Smooth muscle cell (in vitro differentiated cells): Measurements from ENCODE around the gene DSCAM. TPM values are rescaled to one million over a fixed set of nuclear protein-coding genes. Genes with fewer than 3 reads are reported as not detected.

Experiments
- DNase-seq: peaks from one replicate; lab custom pipeline; 2025; ENCODE audit not compliant: unreplicated experiment; lab: John Stamatoyannopoulos, UW
- H2AFZ ChIP-seq: fragments of 200-600 bp; sonication (generic); 2 replicates; pipeline ENCODE4 v1.6.0; 2016; ENCODE audit warnings: antibody characterized with exemption, low read depth, mild to moderate bottlenecking
- H3F3A ChIP-seq: fragments of 200-600 bp; sonication (generic); 2 replicates; pipeline ENCODE4 v1.6.0; 2017; ENCODE audit warnings: antibody characterized with exemption, low read depth
- H3K27ac ChIP-seq: fragments of 200-600 bp; sonication (generic); 2 replicates; pipeline ENCODE4 v1.5.1; 2016; ENCODE audit warnings: low read depth, mild to moderate bottlenecking
- H3K27me3 ChIP-seq: fragments of 200-600 bp; sonication (generic); 2 replicates; pipeline ENCODE4 v1.6.1; 2016; ENCODE audit warnings: low read depth, mild to moderate bottlenecking
- H3K36me3 ChIP-seq: fragments of 200-600 bp; sonication (generic); 2 replicates; pipeline ENCODE4 v1.5.1; 2016; ENCODE audit warnings: low read depth
- H3K4me1 ChIP-seq: fragments of 200-600 bp; sonication (generic); 2 replicates; pipeline ENCODE4 v1.5.1; 2016; ENCODE audit warnings: low read depth
- H3K4me2 ChIP-seq: fragments of 200-600 bp; sonication (generic); 2 replicates; pipeline ENCODE4 v1.6.0; 2016; ENCODE audit warnings: mild to moderate bottlenecking
- H3K4me3 ChIP-seq: fragments of 200-600 bp; sonication (generic); 2 replicates; pipeline ENCODE4 v1.5.1; 2016; ENCODE audit warnings: mild to moderate bottlenecking
- H3K79me2 ChIP-seq: fragments of 200-600 bp; sonication (generic); 2 replicates; pipeline ENCODE4 v1.6.0; 2016; ENCODE audit warnings: low read depth, mild to moderate bottlenecking
- H3K9ac ChIP-seq: fragments of 200-600 bp; sonication (generic); 2 replicates; pipeline ENCODE4 v1.6.0; 2016; ENCODE audit warnings: low read depth
- H3K9me3 ChIP-seq: fragments of 200-600 bp; sonication (generic); replicated peaks from 2 replicates; pipeline ENCODE4 v1.5.1; 2016; ENCODE audit warnings: low read depth
- H4K20me1 ChIP-seq: fragments of 200-600 bp; sonication (generic); 2 replicates; pipeline ENCODE4 v1.6.0; 2016; ENCODE audit warnings: low read depth
- WGBS: methylation state at CpG from one replicate; pipeline ENCODE4 v1.1.7; 2016; ENCODE audit warnings: low lambda C conversion rate; 5-methylcytosine and 5-hydroxymethylcytosine counted together
- polyA plus RNA-seq: library from polyadenylated mRNA; unstranded; fragments of >200 nt; fragmentation: Nextera tagmentation; extraction: Ambion mirVana; gene quantifications from 2 replicates; pipeline ENCODE4 v1.2.1, GENCODE V29; 2016
- total RNA-seq: library from RNA; depleted of rRNA; stranded (reverse); fragments of >200 nt; gene quantifications from 2 replicates; pipeline ENCODE4 v1.2.3, GENCODE V29; 2014
- TF ChIP-seq, protein P1 (sequence below): fragments of 200-600 bp; sonication (generic); IDR thresholded peaks from 2 replicates; pipeline ENCODE4 v1.5.1; 2017; ENCODE audit warnings: borderline replicate concordance, mild to moderate bottlenecking, antibody characterized with exemption; ENCODE audit not compliant: insufficient read depth, poor library complexity, severe bottlenecking

DSCAM gene
- total and polyA plus RNA-seq, 2 experiments from 2014 or later: not detected

DNA sequence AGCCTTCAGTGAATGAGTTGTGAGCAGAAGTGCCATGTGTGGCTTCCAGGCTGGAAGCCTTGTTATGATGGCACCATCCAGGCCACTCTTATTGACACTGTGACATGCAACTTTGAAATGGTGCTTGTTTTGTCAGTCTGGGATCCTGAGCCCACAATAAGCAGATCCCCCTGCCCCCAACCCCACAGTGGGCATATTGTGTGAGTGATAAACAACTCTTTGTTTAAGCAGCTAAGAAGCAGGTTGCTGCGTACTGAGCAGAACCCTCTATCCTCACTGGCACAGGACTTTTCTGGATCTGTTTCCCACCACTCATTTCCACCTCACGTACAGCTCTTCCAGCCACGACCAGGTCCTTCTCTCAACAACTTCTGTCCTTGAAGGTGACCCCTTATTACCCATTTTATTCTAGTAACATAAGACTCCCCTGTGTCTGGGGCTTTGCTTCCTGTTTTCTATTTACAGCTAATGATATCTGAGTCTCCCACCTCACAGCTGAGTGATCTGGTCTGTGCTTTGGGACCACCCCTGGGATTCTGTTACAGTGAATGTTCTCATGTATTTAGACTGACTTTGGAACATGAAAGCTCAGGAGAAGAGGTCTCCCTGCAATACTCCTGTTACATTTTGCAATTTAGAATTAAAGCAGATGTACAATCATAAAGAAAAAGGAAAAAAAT, 604.2 kb downstream of the DSCAM start:
- Histone ChIP-seq H3K9me3 (no peaks in the 10 kb centered on the region), H3K36me3 (no peaks in the 10 kb centered on the region), H3K4me1 (no peaks in the 10 kb centered on the region), H3K4me2 (no peak overlapping the region), H3F3A (no peaks in the 10 kb centered on the region), H3K79me2 (no peaks in the 10 kb centered on the region), H3K27ac (no peak overlapping the region), H3K4me3 (no peak overlapping the region), H3K9ac (no peak overlapping the region), H3K27me3 (no peaks in the 10 kb centered on the region), H4K20me1 (no peaks in the 10 kb centered on the region), H2AFZ (no peak overlapping the region)
- TF ChIP-seq, protein P1, sequence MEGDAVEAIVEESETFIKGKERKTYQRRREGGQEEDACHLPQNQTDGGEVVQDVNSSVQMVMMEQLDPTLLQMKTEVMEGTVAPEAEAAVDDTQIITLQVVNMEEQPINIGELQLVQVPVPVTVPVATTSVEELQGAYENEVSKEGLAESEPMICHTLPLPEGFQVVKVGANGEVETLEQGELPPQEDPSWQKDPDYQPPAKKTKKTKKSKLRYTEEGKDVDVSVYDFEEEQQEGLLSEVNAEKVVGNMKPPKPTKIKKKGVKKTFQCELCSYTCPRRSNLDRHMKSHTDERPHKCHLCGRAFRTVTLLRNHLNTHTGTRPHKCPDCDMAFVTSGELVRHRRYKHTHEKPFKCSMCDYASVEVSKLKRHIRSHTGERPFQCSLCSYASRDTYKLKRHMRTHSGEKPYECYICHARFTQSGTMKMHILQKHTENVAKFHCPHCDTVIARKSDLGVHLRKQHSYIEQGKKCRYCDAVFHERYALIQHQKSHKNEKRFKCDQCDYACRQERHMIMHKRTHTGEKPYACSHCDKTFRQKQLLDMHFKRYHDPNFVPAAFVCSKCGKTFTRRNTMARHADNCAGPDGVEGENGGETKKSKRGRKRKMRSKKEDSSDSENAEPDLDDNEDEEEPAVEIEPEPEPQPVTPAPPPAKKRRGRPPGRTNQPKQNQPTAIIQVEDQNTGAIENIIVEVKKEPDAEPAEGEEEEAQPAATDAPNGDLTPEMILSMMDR: no peak
- 93% methylated on average over 3 of the region's 3 CpGs for WGBS
- no peak for DNase-seq

DNA sequence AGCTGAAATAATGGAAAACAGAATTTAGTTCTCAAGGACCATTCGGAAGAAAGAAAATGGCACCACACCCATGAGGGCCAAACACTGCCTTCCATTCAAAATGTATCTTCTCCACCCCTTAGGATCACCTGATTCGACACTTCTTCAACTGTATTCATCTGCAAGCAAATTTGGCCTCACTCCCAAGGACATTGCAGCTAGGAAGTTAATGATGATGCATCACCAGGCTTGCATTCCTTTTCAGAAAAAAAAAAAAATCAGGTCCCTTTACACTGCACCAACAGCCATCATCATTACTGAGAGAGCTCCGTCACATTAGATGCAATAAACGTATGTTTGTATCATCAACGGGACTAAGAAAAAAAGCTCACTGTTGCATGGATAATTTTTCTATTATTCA, 611.4 kb downstream of the DSCAM start:
- Histone ChIP-seq H3K4me3 (no peak overlapping the region), H2AFZ (no peak overlapping the region), H3K9ac (no peak overlapping the region), H3K9me3 (no peaks in the 10 kb centered on the region), H4K20me1 (no peaks in the 10 kb centered on the region), H3F3A (no peaks in the 10 kb centered on the region), H3K27me3 (no peaks in the 10 kb centered on the region), H3K27ac (no peak overlapping the region), H3K4me1 (no peaks in the 10 kb centered on the region), H3K79me2 (no peaks in the 10 kb centered on the region), H3K4me2 (no peak overlapping the region), H3K36me3 (no peaks in the 10 kb centered on the region)
- no peak for DNase-seq
- 78% methylated on average over 5 of the region's 5 CpGs for WGBS
- TF ChIP-seq, protein P1: no peak

DNA sequence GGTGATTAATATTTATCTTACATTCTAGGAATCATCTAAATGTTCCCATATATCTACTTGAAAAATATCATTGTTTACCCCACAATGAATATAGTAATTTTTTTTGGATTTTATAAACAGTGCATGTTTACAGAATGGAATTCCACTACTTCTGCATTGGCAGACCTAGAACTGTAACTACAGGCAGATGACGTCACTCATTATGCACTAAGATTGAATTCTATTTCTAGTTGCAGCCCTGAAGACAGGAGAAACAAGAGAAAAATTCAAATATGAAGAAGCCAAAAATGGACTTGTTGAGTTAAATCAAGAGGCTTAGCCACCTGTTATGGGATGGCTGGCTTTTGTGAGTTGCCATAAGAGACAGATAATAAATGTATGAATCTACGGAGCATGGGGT, 615.0 kb downstream of the DSCAM start:
- TF ChIP-seq, protein P1: no peak
- Histone ChIP-seq H3K9me3 (no peaks in the 10 kb centered on the region), H3K36me3 (no peaks in the 10 kb centered on the region), H3K4me3 (no peak overlapping the region), H3K9ac (no peak overlapping the region), H2AFZ (no peak overlapping the region), H3K4me1 (no peaks in the 10 kb centered on the region), H4K20me1 (no peaks in the 10 kb centered on the region), H3F3A (no peaks in the 10 kb centered on the region), H3K27me3 (no peaks in the 10 kb centered on the region), H3K79me2 (no peaks in the 10 kb centered on the region), H3K27ac (no peak overlapping the region), H3K4me2 (no peak overlapping the region)
- WGBS: 88% methylated on average over 2 of the region's 2 CpGs
- no peak for DNase-seq

DNA sequence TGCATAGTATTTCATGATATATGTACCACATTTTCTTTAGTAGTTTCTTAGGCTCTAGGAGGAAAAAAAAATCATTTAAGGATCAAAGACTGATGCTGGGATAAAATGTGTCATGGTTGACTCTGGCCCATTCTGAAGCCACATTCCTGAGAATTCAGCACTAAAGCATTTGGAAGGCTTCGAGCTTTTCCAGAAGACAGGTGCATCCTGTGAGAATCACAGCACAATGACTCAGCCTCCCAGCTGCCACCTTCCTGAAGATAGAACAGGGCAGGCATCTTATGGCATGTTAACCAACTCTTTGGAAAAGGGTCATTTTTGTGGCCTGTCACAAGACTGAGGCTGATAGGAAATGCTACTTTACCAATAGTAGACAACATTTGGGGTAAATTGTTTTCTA, 619.9 kb downstream of the DSCAM start:
- H3K4me1 ChIP-seq: no peaks in the 10 kb centered on the region
- no peak overlapping the region for H3K9ac ChIP-seq
- H3K4me2 ChIP-seq: no peak overlapping the region
- no peaks in the 10 kb centered on the region for H4K20me1 ChIP-seq
- TF ChIP-seq, protein P1: no peak
- H3K4me3 ChIP-seq: no peak overlapping the region
- H3K79me2 ChIP-seq: no peaks in the 10 kb centered on the region
- no peaks in the 10 kb centered on the region for H3K9me3 ChIP-seq
- WGBS: 75% methylated on average over 1 of the region's 1 CpG
- no peaks in the 10 kb centered on the region for H3K36me3 ChIP-seq
- no peak for DNase-seq
- no peaks in the 10 kb centered on the region for H3F3A ChIP-seq
- H3K27ac ChIP-seq: no peak overlapping the region
- no peaks in the 10 kb centered on the region for H3K27me3 ChIP-seq
- no peak overlapping the region for H2AFZ ChIP-seq
